Activated CD4-positive, alpha-beta memory T cell treated with anti-CD3 and anti-CD28 coated beads, Interleukin-2, amount 10 ng/mL, durations not matched to agents 7 days and 5 days (primary cell): ENCODE measurements around the gene B3GAT1. TPM values are rescaled to one million over a fixed set of nuclear protein-coding genes. Genes with fewer than 3 reads are reported as not detected.

ENCODE experiments used
- CTCF ChIA-PET: fragments of 350-600 bp; sonication (Branson Sonifier 250); formaldehyde crosslinking; loops from one replicate; lab custom pipeline; 2021; ENCODE audit warnings: antibody characterized with exemption, inconsistent platforms; lab: Charles Lee
- POLR2A ChIA-PET: fragments of 350-600 bp; sonication (Branson Sonifier 250); formaldehyde crosslinking; loops from one replicate; lab custom pipeline; 2021; ENCODE audit warnings: antibody characterized with exemption; lab: Charles Lee
- DNase-seq: peaks from one replicate; pipeline ENCODE4 v3.0.0-alpha.2; 2020
- H3K27ac Mint-ChIP-seq: one replicate; pipeline ENCODE4 v1.8.0; 2021; ENCODE audit warnings: mild to moderate bottlenecking, mixed read lengths
- H3K27me3 Mint-ChIP-seq: one replicate; pipeline ENCODE4 v1.8.0; 2021; ENCODE audit warnings: mixed read lengths
- H3K36me3 Mint-ChIP-seq: one replicate; pipeline ENCODE4 v1.8.0; 2021; ENCODE audit warnings: low read depth, mixed read lengths
- H3K4me1 Mint-ChIP-seq: one replicate; pipeline ENCODE4 v1.8.0; 2021; ENCODE audit warnings: mixed read lengths
- H3K4me3 Mint-ChIP-seq: one replicate; pipeline ENCODE4 v1.8.0; 2021; ENCODE audit warnings: mild to moderate bottlenecking, mixed read lengths
- H3K9me3 Mint-ChIP-seq: one replicate; pipeline ENCODE4 v1.8.0; 2021; ENCODE audit warnings: mixed read lengths
- total RNA-seq, 2 experiments: library from RNA; stranded (reverse); gene quantifications; one replicate each; pipeline ENCODE4 v1.2.3, GENCODE V29; 2021

B3GAT1 gene
- total RNA-seq, 2 experiments from 2014 or later, result 10.5 to 11.0 TPM

GRCh38 chr11:134413826-134414731 lies 2.0 kb upstream of the B3GAT1 start:
- Mint-ChIP-seq H3K36me3 (no peaks in the 10 kb centered on the region), H3K9me3 (no peaks in the 10 kb centered on the region), H3K4me1 (peaks cover 19% of the 10 kb centered on the region), H3K27ac (no peak overlapping the region), H3K27me3 (peaks cover 76% of the 10 kb centered on the region), H3K4me3 (peak overlapping the region; percentile 67)
- ChIA-PET POLR2A (no interaction called here), CTCF (no interaction called here)
- no peak for DNase-seq

DNA sequence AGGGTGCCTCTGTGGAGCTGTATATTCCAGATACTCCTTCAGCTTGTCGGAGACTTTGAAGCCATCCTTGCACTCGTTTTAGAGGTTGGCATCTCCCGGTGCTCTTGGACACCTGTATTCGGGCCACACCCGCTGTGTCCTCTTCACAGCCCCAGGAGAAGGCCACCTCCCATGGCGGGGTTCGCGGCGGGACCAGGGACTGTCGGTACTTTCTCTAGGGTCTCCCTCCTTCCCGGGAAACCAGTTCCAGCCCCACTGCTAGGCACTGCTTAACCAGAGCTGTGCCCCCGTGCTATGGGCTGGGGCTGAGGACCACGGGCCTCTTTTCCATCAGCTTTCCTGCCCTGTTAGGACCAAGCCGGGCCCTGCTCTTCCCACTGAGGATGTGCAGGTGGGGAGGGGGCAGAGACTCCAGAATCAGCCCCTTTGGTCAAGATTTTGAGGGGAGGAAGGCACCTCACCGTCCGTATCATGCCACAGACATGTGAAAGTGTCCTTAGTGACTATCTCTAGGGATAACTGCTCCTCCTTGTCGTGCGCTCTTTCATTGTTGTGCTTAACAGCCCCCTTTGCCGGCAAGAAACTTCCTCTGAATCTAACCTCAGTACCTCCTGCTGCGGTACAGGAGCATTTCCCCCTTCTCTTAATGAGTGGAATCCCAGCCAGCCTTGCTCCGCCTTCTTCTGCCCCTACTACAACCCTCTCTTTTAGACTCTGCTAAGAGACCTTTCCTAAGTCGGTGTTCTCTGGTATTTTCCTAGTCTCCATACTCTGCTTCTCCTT lies 1.2 kb upstream of the B3GAT1 start:
- no peak for DNase-seq
- ChIA-PET POLR2A (interaction anchor here (0.7 to 1.9 kb wide), 2 partner anchors 15 to 26 kb away, joined by 3 to 9 read pairs; no protein-coding TSS in a partner anchor), CTCF (interaction anchor here (0.7 to 1.4 kb wide), 2 partner anchors 26 to 54 kb away, joined by 3 read pairs; no protein-coding TSS in a partner anchor)
- Mint-ChIP-seq H3K36me3 (no peaks in the 10 kb centered on the region), H3K9me3 (no peaks in the 10 kb centered on the region), H3K27me3 (peaks cover 76% of the 10 kb centered on the region), H3K27ac (no peak overlapping the region), H3K4me3 (peak overlapping the region; percentile 67), H3K4me1 (peaks cover 19% of the 10 kb centered on the region)

- peaks cover 34% of the 10 kb centered on the region for H3K4me1 Mint-ChIP-seq
- CTCF ChIA-PET, result no interaction called here
- no peaks in the 10 kb centered on the region for H3K9me3 Mint-ChIP-seq
Observed at GRCh38 chr11:134410766-134411165, 1.3 kb downstream of the B3GAT1 start.

GRCh38 chr11:134409552-134410429 lies 2.3 kb downstream of the B3GAT1 start:
- POLR2A ChIA-PET, result interaction anchor here (0.8 kb wide), 1 partner anchor 8 kb away, joined by 3 read pairs; no protein-coding TSS in a partner anchor
- no peak for DNase-seq
- Mint-ChIP-seq H3K9me3 (no peaks in the 10 kb centered on the region), H3K36me3 (no peaks in the 10 kb centered on the region), H3K27ac (no peak overlapping the region), H3K27me3 (peaks cover 53% of the 10 kb centered on the region), H3K4me3 (no peak overlapping the region), H3K4me1 (peaks cover 35% of the 10 kb centered on the region)
- CTCF ChIA-PET, result interaction anchor here (0.8 kb wide), 1 partner anchor 23 kb away, joined by 3 read pairs; no protein-coding TSS in a partner anchor

More at GRCh38 chr11:134410766-134411165, 1.3 kb downstream of the B3GAT1 start:
- H3K27ac Mint-ChIP-seq, result no peak overlapping the region
- peaks cover 61% of the 10 kb centered on the region for H3K27me3 Mint-ChIP-seq
- DNase-seq, result no peak
- POLR2A ChIA-PET, result interaction anchor here (0.6 to 1.9 kb wide), 3 partner anchors 9 to 24 kb away, joined by 3 to 9 read pairs (median 4); no protein-coding TSS in a partner anchor
- no peaks in the 10 kb centered on the region for H3K36me3 Mint-ChIP-seq
- peak overlapping the region; percentile 73 for H3K4me3 Mint-ChIP-seq

DNA sequence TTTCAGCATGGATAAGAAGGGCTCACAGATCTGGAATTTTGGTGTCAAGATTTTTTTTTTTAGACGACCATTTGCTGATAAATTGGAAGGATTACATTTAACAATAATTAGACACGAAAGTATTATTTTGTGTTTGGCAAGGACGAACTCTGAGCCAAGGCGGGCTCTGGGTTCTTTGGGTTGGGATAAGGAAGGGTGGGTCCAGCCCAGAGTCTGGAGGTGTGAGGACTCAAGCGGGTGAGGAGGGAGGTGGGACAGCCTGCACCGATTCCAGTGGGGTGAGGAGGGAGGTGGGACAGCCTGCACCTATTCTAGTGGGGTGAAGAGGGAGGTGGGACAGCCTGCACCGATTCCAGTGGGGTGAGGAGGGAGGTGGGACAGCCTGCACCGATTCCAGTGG lies 4.1 kb downstream of the B3GAT1 start:
- Mint-ChIP-seq H3K4me3 (no peak overlapping the region), H3K36me3 (no peaks in the 10 kb centered on the region), H3K4me1 (peaks cover 33% of the 10 kb centered on the region), H3K27ac (no peak overlapping the region), H3K27me3 (peaks cover 39% of the 10 kb centered on the region), H3K9me3 (no peaks in the 10 kb centered on the region)
- no peak for DNase-seq
- POLR2A ChIA-PET, result no interaction called here
- CTCF ChIA-PET, result no interaction called here

- Mint-ChIP-seq H3K4me1 (peaks cover 37% of the 10 kb centered on the region), H3K27ac (no peak overlapping the region), H3K9me3 (no peaks in the 10 kb centered on the region), H3K27me3 (peaks cover 38% of the 10 kb centered on the region), H3K36me3 (no peaks in the 10 kb centered on the region), H3K4me3 (no peak overlapping the region)
- no peak for DNase-seq
- ChIA-PET CTCF (no interaction called here), POLR2A (no interaction called here)
Observed at GRCh38 chr11:134407321-134407828, 4.7 kb downstream of the B3GAT1 start.

DNA sequence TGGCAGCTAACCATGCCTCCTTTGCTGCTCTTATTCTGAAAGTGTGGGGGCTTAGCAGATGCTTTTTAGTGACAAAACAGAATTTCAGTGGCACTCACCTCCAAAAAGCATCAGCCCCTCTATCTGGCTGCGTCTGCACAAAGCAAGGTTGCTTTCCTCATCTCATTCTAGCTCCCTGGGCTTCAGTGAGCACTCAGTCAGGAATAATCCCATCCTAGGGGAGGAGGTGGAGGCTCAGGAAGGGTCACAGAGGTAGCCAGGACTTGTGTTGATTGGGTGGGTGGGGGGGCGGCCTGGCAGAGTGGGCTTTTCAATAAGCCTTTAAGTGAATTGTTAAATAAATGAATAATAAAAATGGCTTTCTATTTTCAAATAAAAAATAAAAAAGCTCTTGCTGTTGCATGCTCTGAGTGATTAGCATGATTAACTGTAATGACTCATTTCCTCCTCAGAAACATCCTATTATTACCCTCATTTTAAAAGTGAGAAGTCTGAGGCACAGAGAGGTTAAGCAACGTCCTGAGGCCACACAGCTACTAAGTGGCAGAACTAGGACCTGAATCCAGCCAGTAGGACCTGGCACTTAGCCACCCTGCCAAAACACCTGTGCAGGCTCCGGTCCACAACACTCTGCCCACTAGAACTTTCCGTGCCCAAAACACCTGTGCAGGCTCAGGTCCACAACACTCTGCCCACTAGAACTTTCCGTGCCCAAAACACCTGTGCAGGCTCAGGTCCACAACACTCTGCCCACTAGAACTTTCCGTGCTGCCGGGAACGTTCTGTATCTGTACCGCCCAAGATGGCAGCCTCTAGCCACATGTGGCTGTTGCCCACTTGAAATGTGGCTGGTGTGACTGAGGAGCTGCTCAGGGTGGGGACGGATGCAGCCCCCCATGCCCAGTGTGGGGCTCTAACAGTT lies 5.5 kb downstream of the B3GAT1 start:
- H3K4me1 Mint-ChIP-seq, result peaks cover 42% of the 10 kb centered on the region
- ChIA-PET CTCF (no interaction called here), POLR2A (interaction anchor here (0.8 kb wide), 1 partner anchor 19 kb away, joined by 3 read pairs; no protein-coding TSS in a partner anchor)
- H3K27ac Mint-ChIP-seq, result no peak overlapping the region
- DNase-seq, result no peak
- H3K9me3 Mint-ChIP-seq, result no peaks in the 10 kb centered on the region
- no peak overlapping the region for H3K4me3 Mint-ChIP-seq
- H3K36me3 Mint-ChIP-seq, result no peaks in the 10 kb centered on the region
- peaks cover 37% of the 10 kb centered on the region for H3K27me3 Mint-ChIP-seq

- POLR2A ChIA-PET, result interaction anchor here (0.8 kb wide), 1 partner anchor 19 kb away, joined by 3 read pairs; no protein-coding TSS in a partner anchor
- no peak overlapping the region for H3K27ac Mint-ChIP-seq
- no peaks in the 10 kb centered on the region for H3K36me3 Mint-ChIP-seq
- H3K9me3 Mint-ChIP-seq, result no peaks in the 10 kb centered on the region
- no peak overlapping the region for H3K4me3 Mint-ChIP-seq
- peaks cover 37% of the 10 kb centered on the region for H3K4me1 Mint-ChIP-seq
- CTCF ChIA-PET, result no interaction called here
- H3K27me3 Mint-ChIP-seq, result peaks cover 37% of the 10 kb centered on the region
- no peak for DNase-seq
Observed at GRCh38 chr11:134405841-134406240, 6.2 kb downstream of the B3GAT1 start.

DNA sequence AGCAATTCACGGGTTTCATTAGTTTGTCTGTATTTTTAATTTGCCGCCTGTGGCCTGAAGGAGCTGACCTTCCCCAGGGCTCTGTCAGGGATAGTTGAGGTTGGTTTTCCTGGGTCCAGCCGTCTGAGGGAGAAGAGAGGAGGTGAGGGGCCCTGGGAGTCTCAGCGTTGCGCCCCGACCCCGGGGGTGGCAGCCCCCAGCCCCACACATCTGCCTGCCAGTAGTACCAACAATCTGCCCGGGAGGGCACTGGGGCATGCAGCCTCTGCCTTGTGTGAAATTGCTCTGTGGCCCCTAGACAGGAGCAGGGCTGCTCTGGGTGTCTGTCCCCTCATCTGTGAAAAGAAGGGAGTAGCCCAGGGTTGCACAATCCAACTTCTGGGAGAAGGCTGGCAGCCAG lies 6.6 kb downstream of the B3GAT1 start:
- Mint-ChIP-seq H3K9me3 (no peaks in the 10 kb centered on the region), H3K27ac (no peak overlapping the region), H3K4me3 (no peak overlapping the region), H3K4me1 (peaks cover 37% of the 10 kb centered on the region), H3K36me3 (no peaks in the 10 kb centered on the region), H3K27me3 (peaks cover 37% of the 10 kb centered on the region)
- ChIA-PET CTCF (no interaction called here), POLR2A (no interaction called here)
- no peak for DNase-seq

DNA sequence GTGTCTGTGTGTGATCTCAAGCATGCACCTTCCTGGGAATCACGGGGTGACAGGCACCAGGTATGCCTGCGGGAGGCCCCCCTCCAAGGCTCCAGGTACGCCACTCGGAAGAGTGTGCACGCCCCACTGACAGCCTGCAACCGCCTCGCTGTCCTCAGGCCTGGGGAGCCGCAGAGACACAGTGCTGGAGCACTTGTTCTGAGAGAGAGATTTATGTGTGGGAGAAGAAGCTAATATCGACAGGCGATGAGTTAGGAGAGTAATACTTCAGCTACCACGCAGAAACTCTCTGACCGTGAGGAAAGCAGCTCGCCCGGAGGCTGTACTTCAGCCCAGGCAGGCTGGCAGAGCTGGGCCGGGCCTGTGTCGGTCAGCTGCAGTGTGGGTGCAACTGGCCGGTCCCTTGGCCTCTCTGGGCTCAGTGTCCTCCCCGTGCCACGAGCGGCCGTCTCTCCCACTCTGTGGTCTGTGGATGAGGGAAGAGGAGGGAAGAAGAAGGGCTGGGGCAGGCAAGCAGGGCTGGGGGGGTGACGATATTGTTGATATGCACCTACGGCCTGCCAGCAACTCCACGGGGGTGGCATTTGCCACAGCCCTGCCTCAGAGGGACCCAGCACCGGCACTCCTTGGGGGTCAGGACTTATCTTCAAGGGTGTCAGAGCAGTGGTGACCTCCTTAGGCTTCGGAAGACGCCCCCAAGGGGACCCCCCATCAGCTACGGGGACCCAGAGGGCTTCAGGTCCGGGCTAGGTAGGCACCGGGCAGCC lies 7.3 kb downstream of the B3GAT1 start:
- Mint-ChIP-seq H3K27me3 (peaks cover 36% of the 10 kb centered on the region), H3K4me3 (no peak overlapping the region), H3K36me3 (no peaks in the 10 kb centered on the region), H3K27ac (no peak overlapping the region), H3K4me1 (peaks cover 37% of the 10 kb centered on the region), H3K9me3 (no peaks in the 10 kb centered on the region)
- ChIA-PET POLR2A (no interaction called here), CTCF (no interaction called here)
- no peak for DNase-seq

GRCh38 chr11:134402910-134403309 lies 9.1 kb downstream of the B3GAT1 start:
- Mint-ChIP-seq H3K27me3 (peaks cover 29% of the 10 kb centered on the region), H3K4me1 (peaks cover 36% of the 10 kb centered on the region), H3K27ac (no peak overlapping the region), H3K9me3 (no peaks in the 10 kb centered on the region), H3K4me3 (no peak overlapping the region), H3K36me3 (no peaks in the 10 kb centered on the region)
- ChIA-PET CTCF (no interaction called here), POLR2A (interaction anchor here (1.7 kb wide), 1 partner anchor 16 kb away, joined by 9 read pairs; no protein-coding TSS in a partner anchor)
- DNase-seq, result no peak
